Activated CD4-positive, CD25-positive, alpha-beta regulatory T cell treated with anti-CD3 and anti-CD28 coated beads, Interleukin-2, amount 50 U/mL, for 72 hours (primary cell): ENCODE results near the gene ABCA9.
"Not testable (repeated sequence)": the region's sequence is repeated elsewhere in the genome, so short reads cannot be mapped to it uniquely, and the experiment has no call there.

ENCODE experiments used
- DNase-seq: peaks from one replicate; pipeline ENCODE4 v3.0.0; 2021

The ABCA9 gene

GRCh38 chr17:69018022-69018615 lies 42.6 kb downstream of the ABCA9 start:
- no peak for DNase-seq

GRCh38 chr17:69015631-69016030 lies 45.1 kb downstream of the ABCA9 start:
- DNase-seq = no peak

GRCh38 chr17:69012895-69013805 lies 47.6 kb downstream of the ABCA9 start:
- DNase-seq = no peak

- no peak for DNase-seq
These were observed 50.8 kb downstream of the ABCA9 start for GRCh38 chr17:69009930-69010329.

- not testable (repeated sequence) for DNase-seq
These were observed 56.0 kb downstream of the ABCA9 start for GRCh38 chr17:69004759-69005158.

- DNase-seq = not testable (repeated sequence)
These were observed 61.0 kb downstream of the ABCA9 start for GRCh38 chr17:68999743-69000142.

- no peak for DNase-seq
These were observed 67.6 kb downstream of the ABCA9 start for GRCh38 chr17:68993112-68993511.

GRCh38 chr17:68987966-68988365 lies 72.8 kb downstream of the ABCA9 start:
- DNase-seq = no peak

- DNase-seq = no peak
These were observed 79.4 kb downstream of the ABCA9 start for GRCh38 chr17:68981288-68981687.

GRCh38 chr17:68973098-68973846 lies 87.5 kb downstream of the ABCA9 start:
- no peak for DNase-seq

GRCh38 chr17:68972119-68972704 lies 88.5 kb downstream of the ABCA9 start:
- DNase-seq = no peak

GRCh38 chr17:68969101-68969500 lies 91.6 kb downstream of the ABCA9 start:
- no peak for DNase-seq

- DNase-seq = no peak
These were observed 96.8 kb downstream of the ABCA9 start for GRCh38 chr17:68963958-68964357.

GRCh38 chr17:68961214-68961882 lies 99.4 kb downstream of the ABCA9 start:
- DNase-seq = no peak

- DNase-seq = not testable (repeated sequence)
These were observed 101.6 kb downstream of the ABCA9 start for GRCh38 chr17:68959117-68959516.

- no peak for DNase-seq
These were observed 102.8 kb downstream of the ABCA9 start for GRCh38 chr17:68957944-68958343.

- no peak for DNase-seq
These were observed 105.4 kb downstream of the ABCA9 start, which contains the start of gene ABCA8 for GRCh38 chr17:68955181-68955841. ABCA8 (minus strand) TSS chr17:68955392; CDS start chr17:68942034, 13,358 bp downstream.

GRCh38 chr17:68954146-68954896 lies 106.4 kb downstream of the ABCA9 start:
- DNase-seq = no peak

- no peak for DNase-seq
These were observed 107.3 kb downstream of the ABCA9 start for GRCh38 chr17:68953340-68953997.

GRCh38 chr17:68950725-68951124 lies 110.0 kb downstream of the ABCA9 start:
- DNase-seq = no peak

GRCh38 chr17:68947868-68948267 lies 112.9 kb downstream of the ABCA9 start:
- not testable (repeated sequence) for DNase-seq
